Measurements from ENCODE around the gene GHRH.

Gene GHRH

DNA sequence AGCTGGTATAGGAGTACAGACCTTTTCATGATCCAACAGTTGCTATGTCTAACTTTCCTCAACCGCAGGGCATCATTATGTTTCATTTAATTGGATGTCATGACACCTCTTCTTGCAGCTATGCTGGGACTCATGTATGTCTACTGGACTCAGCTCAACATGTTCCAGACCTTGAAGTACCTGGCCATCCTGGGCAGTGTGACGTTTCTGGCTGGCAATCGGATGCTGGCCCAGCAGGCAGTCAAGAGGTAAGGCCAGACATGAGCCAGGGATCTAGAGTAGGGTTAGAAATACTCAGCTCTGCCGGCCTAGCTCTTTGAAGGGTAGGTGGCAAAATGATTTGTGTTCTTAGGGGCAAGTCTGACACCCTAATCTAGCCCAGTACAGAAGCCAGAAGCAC is 25.2 kb downstream of the GHRH start:
- DNase-seq = no peak

DNA sequence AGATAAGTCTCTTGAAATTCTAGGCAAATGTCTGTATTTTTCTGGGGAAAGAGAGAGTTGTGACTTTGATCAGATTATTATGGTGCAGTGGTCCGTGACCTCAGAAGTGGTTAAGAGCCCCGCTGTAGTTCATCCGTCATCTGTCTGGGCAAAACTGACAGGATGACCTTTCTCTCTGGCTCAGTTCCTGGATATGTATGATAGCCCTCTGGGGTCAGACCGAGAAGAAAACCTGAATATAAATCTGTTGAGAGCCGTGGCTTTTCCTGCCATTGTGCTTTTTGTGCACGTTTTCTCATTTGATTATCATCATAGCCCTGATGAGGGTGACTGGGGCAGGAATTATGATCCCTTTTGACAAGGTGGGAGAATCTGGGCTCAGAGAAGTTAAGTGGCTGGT is 26.5 kb downstream of the GHRH start:
- no peak for DNase-seq

DNA sequence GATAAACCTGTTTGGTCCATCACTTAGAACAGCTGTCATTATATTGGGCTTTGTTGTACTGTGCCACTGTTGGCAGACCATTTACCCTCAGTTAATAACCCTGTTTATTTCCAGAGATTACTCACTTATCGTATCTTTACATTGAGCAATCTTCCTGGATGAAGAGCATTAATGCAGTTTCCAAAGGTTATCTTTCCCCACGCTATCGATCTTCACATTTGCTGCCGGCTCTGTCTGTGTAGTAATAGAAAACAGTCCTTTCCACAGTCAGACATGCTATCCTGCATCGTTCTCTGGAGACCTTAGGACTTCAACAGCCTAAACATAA is 27.4 kb downstream of the GHRH start:
- DNase-seq = no peak

DNA sequence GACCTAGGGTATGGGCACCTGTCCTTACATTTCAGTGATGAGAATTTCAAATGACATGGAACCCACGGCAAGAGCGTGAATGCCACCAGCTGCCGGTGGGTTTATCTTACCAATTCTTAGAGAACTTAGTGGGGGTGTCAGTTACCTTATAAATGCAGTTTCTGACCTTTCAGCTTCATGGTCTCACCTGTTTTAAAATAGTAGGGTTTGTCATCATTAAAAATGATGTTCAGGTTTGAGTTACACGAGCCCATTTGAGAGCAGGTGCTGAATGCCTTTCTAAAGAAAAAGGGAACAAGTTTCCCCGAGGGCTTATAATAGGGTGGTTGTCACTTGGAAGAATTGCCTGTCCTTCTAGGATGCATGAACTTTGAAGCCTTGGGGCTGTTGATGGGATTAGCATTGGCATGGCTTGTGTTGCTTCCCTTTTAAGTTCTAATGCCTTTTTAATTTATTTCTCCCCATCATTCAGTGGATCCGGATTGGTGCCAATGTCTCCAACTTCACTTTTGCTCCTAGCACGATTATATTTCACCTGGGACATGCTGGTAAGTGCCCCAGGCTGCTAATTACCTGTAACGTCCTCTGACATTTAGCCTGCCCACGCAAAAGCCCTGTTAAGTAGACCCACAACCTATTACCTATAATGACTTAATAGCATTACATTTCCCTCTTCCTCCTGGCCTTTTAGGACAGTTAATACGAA is 27.9 kb downstream of the GHRH start:
- no peak for DNase-seq

DNA sequence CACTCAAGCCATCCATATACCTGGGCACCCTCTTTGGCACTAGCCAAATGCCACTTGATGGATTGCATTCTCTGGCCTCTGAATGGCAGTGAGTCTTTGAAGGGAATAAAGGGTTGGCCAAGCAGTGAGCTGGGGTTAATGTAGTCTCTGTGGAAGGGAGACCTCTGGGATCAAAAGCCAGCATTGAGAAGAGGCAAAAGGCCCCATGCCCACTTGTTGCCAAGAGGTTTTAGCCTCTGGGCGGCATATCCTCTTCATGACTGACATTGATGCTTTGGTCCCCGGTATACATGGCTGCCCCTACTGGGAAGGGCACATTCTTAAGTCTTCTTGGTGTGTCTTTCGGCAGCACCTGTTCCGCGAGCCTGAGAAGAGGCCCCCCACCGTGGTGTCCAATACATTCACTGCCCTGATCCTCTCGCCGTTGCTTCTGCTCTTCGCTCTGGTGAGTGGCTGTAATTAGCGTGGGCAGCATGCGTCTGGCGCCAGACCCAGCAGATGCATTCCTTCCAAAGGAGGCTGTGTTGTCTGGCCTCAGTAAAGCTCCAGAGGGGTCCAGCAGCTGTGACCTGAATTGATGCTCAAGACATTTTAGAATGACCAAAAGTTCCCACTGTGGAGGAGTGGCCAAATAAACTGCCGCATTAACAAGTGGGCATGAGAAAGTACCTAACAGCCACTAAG is 29.5 kb downstream of the GHRH start:
- DNase-seq = no peak

DNA sequence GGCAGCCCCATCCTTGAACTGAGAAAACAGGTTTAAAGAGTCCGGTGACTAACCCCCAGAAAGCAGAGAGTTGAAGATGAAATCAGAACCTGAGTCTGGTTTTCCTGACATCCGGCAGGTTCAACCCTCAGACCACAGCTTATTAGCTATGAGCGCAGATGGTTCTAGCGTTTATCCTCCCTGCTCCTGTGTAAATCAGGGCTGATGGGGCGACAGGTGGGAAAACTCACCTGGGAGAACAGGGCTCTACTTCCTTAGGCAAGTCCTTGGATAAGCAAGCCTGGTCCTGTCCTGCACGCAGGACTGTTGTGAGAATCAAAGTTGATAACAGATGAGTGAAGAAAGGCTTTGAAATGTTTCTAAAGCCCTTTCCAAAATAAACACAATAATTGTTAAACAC is 31.4 kb downstream of the GHRH start:
- DNase-seq = no peak

DNA sequence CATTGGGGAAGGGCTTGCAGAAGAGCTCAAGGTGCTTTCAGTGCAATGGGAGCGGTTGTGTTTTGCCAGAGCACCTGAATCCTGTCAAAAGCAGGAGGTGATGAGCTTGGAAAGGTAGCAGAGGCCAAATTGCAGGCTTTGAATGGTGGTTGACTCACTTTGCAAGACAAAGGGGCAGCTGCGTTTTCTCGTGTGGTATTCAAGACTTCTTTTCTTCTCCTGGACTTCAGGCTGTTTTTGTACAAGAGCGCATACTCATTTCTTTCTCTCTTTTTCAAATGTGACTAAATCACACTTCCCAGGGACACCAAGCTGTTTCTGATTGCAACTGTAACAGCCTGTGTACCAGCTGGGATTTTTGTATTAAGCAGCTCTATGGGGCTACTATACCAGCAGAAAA is 32.3 kb downstream of the GHRH start:
- no peak for DNase-seq

DNA sequence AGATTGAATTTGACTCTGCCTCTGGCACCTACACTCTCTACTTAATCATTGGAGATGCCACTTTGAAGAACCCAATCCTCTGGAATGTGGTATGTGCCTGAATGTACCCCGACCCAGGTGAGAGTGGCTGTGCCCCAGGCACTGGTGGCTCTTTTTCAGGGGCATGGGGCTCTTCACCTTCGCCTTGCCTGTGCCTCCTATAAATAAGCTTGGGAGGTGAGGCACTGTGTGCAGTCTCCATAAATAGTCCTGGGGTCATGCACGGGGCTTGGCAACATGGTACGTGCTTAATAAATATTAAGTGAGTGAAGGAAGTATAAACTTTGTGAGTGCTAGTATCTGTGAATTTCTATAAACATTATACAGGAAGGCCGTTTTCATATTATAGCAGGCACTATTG is 33.0 kb downstream of the GHRH start:
- DNase-seq = no peak

DNA sequence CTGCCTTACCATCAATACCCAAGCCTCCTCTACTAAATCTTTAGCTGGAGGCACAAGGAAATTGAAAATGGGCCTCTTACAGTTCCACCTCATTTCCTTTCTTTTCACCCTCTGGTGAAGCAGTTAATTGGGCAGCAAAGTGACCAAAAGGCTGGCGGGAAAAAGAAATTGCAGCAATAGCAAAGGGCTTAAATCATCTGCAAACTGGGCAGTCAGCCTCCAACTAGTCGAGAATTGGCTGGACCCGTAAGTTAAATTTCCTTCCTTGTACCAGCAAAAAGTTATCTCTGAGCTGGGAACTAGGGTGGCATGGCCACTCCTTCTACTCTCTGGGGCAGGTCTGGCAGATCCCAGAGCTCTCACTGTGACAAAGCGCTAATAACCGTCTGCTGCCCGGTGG is 33.5 kb downstream of the GHRH start:
- no peak for DNase-seq

DNA sequence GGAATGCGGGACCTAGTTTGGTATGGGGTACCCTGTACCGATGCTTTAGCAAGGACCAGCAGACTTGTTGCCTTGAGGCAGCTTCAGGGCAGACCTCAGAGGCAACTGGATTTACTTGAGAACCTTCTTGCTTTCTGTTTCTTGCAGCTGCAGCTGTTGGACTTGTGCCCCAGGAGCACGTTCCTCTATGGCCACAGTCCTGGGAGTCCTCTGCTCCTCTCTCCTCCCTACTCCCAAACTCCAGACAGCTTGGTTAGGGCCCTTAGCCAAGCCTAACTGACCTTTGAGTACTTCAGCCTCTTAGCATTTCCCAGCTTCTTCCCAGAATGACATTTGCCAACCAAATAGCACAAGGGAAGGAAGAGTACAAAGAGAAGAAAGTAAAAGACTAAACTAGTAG is 34.7 kb downstream of the GHRH start:
- no peak for DNase-seq

DNA sequence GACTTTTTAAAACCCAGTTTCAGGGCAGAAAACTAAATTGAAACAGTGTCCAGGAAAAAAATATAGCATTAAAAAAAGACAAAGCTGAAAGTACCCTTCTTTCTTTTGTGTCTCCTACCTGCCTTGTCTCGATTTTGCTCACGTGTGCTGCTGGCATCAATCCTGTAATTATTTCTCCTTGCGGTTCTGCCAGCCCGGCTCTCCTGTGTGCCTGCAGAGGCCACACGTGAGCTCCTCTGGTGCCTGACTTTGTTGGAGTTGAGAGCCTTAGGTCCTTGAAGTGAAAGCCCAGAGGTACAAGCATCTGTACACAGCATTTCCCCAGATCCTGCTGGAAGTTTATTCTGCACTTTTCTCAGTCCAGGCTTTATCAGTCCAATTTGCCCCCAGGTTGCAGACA is 36.5 kb downstream of the GHRH start:
- DNase-seq = no peak

DNA sequence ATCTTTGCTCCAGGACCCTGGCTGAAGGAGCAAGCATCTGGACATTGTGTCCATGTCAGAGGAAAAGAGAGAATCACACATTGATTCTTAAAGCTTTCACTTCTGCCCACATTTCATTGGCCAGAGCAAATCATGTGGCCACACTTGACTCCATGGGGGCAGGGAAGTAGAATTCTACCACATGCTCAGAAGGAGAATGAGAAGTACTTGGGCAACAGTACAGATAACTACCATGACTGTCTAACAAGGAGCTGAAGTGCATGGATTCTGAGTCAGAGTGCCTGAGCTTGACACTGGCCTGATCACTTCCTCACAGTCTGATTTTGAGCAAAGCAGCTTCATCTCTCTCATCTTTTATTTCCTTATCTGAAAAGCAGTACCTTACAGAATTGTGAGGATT is 38.6 kb downstream of the GHRH start:
- DNase-seq = no peak

DNA sequence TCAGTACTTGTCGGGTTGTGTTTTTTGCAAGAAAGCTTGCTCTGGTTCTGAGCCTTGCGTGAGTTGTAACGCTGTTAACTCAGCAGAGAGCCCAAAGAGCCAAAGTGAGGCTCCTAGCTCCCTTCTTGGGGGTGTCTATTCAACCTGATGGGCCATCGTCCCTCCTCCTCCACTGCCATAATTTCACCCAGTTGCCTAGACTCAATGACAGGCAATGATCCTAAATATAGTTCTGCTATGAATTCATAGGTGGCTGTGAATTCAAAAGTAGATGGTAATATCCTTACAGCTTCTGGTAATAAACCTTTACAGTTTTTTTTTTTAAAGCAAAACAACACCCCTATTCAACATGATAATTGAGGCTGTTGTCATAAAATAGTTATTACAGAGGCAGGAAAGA is 39.5 kb downstream of the GHRH start:
- DNase-seq = no peak

DNA sequence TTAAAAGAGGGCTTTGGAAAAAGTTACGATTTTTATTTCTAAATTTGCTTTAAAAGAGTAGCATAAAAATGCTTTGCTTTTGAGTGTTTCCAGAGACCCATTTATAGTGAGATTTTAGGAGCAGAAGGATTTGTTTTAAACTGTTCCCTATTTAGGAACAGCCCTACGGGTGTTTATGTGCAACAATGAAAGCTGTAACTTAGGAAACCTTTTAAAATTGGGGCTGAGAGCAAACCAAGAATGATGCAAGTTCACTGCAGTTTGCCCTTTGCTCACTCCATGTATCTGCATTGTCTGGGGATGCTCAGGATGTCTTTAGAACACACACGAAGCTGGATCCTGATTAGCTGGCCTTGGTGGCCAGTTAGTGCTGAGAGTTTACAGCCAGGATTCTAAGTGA is 40.9 kb downstream of the GHRH start:
- DNase-seq = no peak

DNA sequence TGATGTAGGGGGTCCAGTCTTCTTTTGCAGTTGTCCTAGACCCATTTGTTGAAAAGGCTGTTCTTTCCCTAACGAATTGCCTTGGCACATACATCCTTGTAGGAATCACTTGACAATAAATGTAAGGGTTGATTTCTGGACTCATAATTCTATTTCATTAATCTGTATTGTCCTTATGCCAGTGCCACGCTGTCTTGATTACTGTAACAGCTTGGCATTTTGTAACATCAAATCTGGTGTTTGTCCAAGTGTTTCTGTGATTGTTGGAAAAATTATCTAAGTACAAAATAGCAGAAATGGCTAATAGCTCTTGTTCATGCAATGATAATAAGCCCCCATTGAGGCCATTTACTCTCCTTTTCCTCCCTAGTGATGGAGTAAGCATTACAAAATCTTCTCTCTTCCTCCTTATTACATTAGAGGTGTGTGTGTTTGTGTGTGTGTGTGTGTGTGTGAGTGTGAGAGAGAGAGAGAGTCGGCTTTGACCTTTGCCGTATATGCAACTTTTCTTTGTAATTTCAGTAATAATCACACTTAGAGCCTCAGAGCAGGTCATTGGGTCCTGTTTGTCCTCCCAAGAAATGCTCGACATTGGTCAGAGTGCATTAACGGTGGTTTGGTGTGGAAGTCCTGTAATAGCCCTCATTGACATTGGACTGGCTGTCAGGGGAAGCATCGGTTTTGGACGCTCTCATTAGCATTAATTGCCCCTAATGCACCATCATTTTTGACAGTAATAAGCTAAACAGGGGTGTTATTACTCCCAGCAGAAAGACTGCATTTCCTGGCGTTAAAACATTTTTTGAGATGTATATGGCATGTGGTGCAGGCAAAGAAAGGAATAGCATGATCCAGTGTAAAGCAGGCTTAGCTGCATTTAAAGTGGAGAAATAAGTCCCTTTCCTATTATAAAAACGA is 41.6 kb downstream of the GHRH start:
- DNase-seq = no peak

DNA sequence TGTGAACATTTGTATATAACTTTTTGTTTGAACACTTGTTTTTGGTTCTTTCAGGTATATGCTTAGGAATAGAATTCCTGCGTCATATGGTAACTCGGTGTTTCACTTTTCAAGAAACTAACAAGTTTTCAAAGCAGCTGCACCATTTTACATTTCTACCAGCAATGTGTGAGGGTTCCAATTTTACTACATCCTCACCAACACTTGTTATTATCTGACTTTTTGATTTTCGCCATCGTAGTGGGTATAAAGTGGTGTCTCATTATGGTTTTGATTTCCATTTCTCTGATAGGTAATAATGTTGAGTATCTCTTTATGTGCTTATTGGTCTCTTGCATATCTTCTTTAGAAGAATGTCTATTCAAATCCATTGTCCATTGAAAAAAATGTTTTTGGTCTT is 42.6 kb downstream of the GHRH start:
- no peak for DNase-seq

DNA sequence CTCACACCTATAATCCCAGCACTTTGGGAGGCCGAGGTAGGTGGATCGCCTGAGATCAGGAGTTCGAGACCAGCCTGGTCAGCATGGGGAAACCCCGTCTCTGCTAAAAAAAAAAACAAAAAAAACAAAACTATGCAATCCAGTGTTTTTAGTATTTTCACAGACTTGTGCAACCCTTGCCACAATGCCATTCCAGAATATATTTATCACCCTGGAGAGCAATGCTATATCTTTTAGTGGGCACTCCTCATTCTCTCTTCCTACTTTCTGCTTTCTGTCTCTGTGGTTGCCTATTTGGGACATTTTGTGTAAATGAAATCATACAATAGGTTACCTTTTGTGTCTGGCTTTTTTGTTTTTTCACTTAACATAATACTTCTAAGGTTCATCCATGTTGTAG is 43.2 kb downstream of the GHRH start:
- no peak for DNase-seq

DNA sequence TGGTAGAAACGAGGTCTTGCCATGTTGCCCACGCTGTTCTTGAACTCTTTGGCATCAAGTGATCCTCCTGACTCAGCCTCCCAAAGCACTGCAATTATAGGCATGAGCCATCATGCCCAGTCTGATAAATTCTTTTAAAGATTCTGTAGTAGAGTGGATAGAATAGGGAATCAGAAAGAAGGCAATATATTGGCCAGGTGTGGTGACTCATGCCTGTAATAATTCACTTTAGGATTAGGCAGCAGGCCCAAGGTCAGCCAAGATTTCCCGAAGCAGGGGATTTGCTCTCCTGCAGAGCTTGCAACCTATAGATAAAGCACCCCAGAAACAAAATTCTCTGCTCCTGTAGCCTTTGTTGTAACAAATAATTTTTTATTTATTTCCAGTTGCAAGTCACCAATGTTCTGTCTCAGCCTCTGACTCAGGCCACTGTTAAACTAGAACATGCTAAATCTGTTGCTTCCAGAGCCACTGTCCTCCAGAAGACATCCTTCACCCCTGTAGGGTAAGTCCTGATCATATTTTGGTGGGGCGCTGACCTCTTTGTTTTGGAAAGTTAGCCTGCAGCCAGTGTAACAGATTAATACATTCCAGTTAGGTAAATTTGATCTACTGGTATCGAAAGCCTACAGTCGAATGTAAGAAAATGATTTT is 51.8 kb downstream of the GHRH start:
- no peak for DNase-seq

DNA sequence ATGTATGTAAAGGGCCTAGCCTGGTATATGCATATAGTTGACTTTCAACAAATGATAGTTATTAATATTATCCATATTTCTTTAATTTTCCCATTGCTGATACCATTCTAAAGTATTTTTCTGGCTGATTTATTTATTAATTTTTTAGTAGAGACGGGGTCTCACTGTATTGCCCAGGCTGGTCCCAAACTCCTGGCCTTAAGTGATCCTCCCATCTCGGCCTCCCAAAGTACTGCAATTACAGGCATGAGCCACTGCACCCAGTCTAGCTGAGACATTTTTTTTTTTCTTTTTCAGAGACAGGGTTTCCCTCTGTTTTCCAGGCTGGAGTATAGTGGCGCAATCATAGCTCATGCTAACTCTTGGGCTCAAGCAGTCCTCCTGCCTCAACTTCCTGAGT is 52.4 kb downstream of the GHRH start:
- no peak for DNase-seq

DNA sequence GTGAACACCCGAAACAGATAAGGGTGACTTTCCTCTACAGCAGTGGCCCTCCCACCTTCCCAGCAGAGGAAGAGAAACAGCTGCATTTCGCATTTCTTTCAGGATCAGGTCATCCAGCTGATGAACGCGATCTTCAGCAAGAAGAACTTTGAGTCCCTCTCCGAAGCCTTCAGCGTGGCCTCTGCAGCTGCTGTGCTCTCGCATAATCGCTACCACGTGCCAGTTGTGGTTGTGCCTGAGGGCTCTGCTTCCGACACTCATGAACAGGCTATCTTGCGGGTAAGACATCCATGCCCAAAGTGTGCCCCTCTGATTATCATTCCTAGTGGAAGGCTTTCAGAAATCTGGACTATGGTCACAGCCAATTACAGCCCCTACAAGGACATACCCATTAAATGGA is 54.4 kb downstream of the GHRH start:
- DNase-seq = no peak

DNA sequence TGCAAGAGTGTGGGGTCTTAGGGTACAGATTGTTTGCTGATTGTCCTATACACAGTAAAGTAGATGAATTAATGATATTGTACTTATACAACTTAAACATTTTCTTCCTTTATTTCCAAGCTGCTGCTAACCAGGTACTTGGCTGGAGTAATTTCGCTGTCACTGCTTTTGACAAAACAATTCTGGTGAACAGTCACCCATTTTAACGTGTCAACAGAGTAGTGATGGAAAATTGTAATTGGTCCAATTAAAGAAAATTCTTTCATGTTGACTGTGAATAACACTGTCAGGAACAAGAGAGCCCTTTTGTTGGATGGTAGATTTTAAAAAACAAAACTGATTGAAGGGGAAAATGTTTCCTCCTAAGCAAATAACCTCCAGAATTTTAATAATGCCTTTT is 55.8 kb downstream of the GHRH start:
- no peak for DNase-seq

DNA sequence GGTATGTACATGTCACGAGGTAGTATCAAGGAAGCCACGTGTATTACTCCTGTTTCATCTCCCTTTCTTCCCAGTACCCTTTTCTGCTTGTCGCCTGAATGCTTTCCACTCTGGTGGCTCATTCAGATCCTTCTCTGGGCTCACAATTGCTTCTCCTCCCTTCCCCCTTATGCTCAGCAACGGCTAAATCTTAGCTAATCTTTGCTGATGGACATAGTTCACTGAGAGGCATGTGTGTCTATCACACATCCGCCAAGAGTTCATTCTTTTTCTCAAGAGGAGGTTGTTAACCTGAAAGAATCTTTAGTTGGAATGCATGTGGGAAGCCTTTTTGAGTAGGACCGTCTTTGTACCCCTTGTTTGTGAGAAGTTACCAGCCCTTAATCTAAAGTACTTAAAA is 56.5 kb downstream of the GHRH start:
- no peak for DNase-seq

DNA sequence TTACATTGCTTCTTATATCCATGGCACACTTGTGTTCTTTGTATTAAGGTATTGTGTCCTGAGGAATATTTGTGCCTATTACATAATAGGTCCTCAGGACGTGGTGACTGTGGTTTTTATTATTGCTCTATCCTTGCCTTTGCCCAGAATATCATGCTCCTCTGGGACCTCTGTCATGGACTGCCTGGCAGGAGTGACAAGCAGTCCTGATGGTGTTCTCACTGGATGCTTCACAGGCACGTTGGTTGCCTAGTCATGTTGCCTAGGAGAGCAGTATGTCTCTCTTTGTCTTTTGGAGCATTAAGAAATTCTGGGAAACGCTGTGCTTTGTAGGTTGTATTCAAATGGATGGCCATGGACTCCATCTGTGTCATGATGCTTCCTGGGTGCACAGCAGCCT is 57.6 kb downstream of the GHRH start:
- no peak for DNase-seq
